Activated B cell treated with CpG ODN at 0.5 μM for 24 hours (primary cell): ENCODE data around the gene MCAT. TPM values are rescaled to one million over a fixed set of nuclear protein-coding genes. Genes with fewer than 3 reads are reported as not detected.
A peak's percentile ranks its signal among the peaks of the same experiment; 100 is the strongest.

ENCODE experiments used
- ATAC-seq: fragments of 200-7000 bp; cut with Tn5 transposase; one replicate; pipeline ENCODE4 v1.10.0; 2021; ENCODE audit warnings: low read depth, mild to moderate bottlenecking, moderate library complexity
- CTCF ChIA-PET: fragments of 350-600 bp; sonication (Branson Sonifier 250); formaldehyde crosslinking; loops from one replicate; lab custom pipeline; 2021; ENCODE audit warnings: antibody characterized with exemption; lab: Charles Lee
- POLR2A ChIA-PET: fragments of 350-600 bp; sonication (Branson Sonifier 250); formaldehyde crosslinking; loops from one replicate; lab custom pipeline; 2021; ENCODE audit warnings: antibody characterized with exemption; lab: Charles Lee
- DNase-seq: peaks from one replicate; pipeline ENCODE4 v3.0.0; 2022
- H3K27ac Mint-ChIP-seq: one replicate; pipeline ENCODE4 v1.8.0; 2020; ENCODE audit warnings: mixed read lengths
- H3K27me3 Mint-ChIP-seq: one replicate; pipeline ENCODE4 v1.8.0; 2021; ENCODE audit warnings: mixed read lengths
- H3K36me3 Mint-ChIP-seq: one replicate; pipeline ENCODE4 v1.8.0; 2021; ENCODE audit warnings: low read depth, mixed read lengths
- H3K4me1 Mint-ChIP-seq: one replicate; pipeline ENCODE4 v1.8.0; 2021; ENCODE audit warnings: mixed read lengths
- H3K4me3 Mint-ChIP-seq: one replicate; pipeline ENCODE4 v1.8.0; 2020; ENCODE audit warnings: mild to moderate bottlenecking, mixed read lengths
- H3K9me3 Mint-ChIP-seq: one replicate; pipeline ENCODE4 v1.8.0; 2020; ENCODE audit warnings: mixed read lengths
- intact Hi-C: fragments of 100-400 bp; cut with micrococcal nuclease; formaldehyde crosslinking; loops from one replicate; pipeline ENCODE4 v1.15.1; 2024
- total RNA-seq: library from RNA; stranded (reverse); gene quantifications from 2 replicates; pipeline ENCODE4 v1.2.3, GENCODE V29; 2022
- TF ChIP-seq, protein P1 (sequence below): fragments of 200-600 bp; IDR thresholded peaks from one replicate; pipeline ENCODE4 v1.8.0; 2022; ENCODE audit warnings: antibody characterized with exemption, mild to moderate bottlenecking

The MCAT gene
- total RNA-seq, 1 donor from 2014 or later: 12.7 TPM

DNA sequence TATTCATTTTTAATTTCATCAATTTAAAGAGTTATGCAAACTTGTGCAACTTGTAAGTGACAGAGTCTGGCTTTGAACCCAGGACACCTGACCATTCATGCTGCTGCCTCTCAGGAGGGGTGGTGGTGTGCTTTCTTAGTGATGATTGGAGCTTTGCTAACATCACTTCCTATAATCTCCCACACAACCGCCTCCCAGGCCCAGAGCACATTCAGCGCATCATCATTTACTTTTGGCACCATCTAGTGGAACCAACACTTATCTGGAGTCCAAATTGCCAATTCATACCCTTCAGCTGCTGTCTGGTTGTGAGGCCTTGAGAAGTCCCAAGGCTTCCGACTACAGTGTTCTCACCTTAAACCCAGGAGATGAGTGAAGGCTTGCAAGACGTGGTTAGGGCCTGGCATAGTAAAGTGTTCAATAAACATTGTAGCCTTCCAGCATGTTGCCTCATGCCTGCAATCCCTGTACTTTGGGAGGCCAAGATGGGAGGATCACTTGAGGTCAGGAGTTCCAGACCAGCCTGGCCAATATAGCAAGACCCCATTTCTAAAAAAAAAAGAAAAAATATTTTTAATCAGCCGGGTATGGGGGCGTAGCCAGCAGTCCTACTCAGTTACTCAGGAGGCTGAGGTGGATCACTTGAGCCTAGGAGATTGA is 52.9 kb downstream of the MCAT start:
- no peaks in the 10 kb centered on the region for H3K36me3 Mint-ChIP-seq
- H3K9me3 Mint-ChIP-seq: no peaks in the 10 kb centered on the region
- ATAC-seq (peak; percentile 21), DNase-seq (no peak)
- CTCF ChIA-PET: interaction anchor here (0.8 to 1.5 kb wide), 3 partner anchors 56 to 468 kb away, joined by 3 to 7 read pairs (median 4); no protein-coding TSS in a partner anchor
- TF ChIP-seq, protein P1, sequence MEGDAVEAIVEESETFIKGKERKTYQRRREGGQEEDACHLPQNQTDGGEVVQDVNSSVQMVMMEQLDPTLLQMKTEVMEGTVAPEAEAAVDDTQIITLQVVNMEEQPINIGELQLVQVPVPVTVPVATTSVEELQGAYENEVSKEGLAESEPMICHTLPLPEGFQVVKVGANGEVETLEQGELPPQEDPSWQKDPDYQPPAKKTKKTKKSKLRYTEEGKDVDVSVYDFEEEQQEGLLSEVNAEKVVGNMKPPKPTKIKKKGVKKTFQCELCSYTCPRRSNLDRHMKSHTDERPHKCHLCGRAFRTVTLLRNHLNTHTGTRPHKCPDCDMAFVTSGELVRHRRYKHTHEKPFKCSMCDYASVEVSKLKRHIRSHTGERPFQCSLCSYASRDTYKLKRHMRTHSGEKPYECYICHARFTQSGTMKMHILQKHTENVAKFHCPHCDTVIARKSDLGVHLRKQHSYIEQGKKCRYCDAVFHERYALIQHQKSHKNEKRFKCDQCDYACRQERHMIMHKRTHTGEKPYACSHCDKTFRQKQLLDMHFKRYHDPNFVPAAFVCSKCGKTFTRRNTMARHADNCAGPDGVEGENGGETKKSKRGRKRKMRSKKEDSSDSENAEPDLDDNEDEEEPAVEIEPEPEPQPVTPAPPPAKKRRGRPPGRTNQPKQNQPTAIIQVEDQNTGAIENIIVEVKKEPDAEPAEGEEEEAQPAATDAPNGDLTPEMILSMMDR: no peak
- H3K4me1 Mint-ChIP-seq: peaks cover 21% of the 10 kb centered on the region
- H3K4me3 Mint-ChIP-seq: peak overlapping the region; percentile 52
- no peaks in the 10 kb centered on the region for H3K27me3 Mint-ChIP-seq
- H3K27ac Mint-ChIP-seq: no peak overlapping the region
- POLR2A ChIA-PET: interaction anchor here (0.6 to 0.7 kb wide), 3 partner anchors 76 to 476 kb away, joined by 4 to 5 read pairs (median 4); partner anchors contain the start of gene POLDIP3
- intact Hi-C loops: loop anchor here (1.0 kb wide), 1 partner anchor 310 kb away; no protein-coding TSS in a partner anchor

DNA sequence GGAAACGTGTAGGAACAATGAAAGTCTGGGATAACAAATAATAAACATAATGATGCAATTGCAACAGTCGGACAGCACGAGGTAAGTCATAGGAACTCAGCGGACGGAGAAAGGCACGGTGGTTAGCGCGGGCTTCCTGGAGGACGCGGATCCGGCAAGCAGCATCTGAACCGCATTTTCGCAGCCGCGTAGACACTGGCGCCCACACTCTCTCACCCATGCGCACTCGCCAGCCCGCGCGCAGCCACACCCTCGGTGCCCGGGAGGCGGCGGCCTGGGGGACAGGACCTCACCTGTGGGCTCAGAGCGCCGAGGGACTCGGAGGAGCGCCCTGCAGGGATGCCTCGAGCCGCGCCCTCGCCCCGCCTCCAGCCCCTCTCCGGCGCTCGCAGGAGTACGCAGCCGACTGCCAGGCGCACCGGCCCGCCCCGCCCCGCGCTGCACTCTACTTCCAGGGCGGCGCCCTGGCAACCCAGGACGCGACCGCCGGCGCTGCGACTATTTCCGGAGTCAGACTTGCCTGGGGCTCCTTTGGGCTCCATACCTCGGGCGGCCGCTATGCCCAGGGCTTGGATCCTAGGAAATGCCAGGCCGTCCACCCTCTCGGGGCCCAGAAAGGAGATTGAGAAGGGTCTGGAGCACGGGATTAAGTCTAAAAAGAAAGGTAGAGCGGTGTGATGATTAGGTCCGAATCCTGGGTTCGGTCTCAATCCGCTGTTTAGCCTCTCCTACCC is 54.0 kb downstream of the MCAT start, which contains the start of gene TTLL1:
Gene TTLL1, minus strand, starts transcription at position 408 of the 734 bp plus-strand sequence. CDS start 13,805 bp downstream, outside the sequence.
- POLR2A ChIA-PET: interaction anchor here (1.0 kb wide), 1 partner anchor 308 kb away, joined by 4 read pairs; no protein-coding TSS in a partner anchor
- Mint-ChIP-seq H3K9me3 (no peaks in the 10 kb centered on the region), H3K36me3 (no peaks in the 10 kb centered on the region)

DNA sequence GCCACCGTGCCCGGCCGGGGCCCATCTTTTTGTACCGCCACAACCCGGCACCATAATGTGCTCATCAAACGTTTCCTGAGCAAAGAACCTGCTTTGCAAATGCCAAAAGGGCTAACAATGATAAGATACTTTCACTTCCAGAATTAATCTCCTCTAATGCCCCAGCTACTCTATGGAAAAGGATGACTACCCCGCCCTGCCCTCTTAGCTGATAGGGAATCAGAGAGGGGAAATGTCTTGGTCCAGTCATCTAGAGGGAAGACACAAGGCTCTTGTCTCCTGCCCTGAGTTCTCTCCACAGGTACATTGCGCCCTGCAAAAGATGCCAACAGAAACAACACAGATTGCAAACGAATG is 54.6 kb downstream of the MCAT start:
- intact Hi-C loops: loop anchor here (2.0 to 5.0 kb wide), 4 partner anchors 22 to 556 kb away; partner anchors contain the start of genes ARFGAP3, BIK and MCAT
- no peak for DNase-seq
- no peak for ATAC-seq
- ChIA-PET POLR2A (interaction anchor here (1.0 kb wide), 2 partner anchors 307 to 474 kb away, joined by 4 read pairs; partner anchors contain the start of gene POLDIP3), CTCF (no interaction called here)
- TF ChIP-seq, protein P1: no peak
- Mint-ChIP-seq H3K9me3 (no peaks in the 10 kb centered on the region), H3K27me3 (no peaks in the 10 kb centered on the region), H3K4me3 (peak overlapping the region; percentile 88), H3K4me1 (peaks cover 18% of the 10 kb centered on the region), H3K36me3 (no peaks in the 10 kb centered on the region), H3K27ac (peak overlapping the region; percentile 56)

More for the DNA sequence above, 54.0 kb downstream of the MCAT start, which contains the start of gene TTLL1:
- CTCF ChIA-PET: no interaction called here
- ATAC-seq (peak; percentile 96), DNase-seq (peak; percentile 83)
- intact Hi-C loops: loop anchor here (1.0 to 5.0 kb wide), 6 partner anchors 22 to 557 kb away; partner anchors contain the start of genes ARFGAP3, BIK, MCAT and PACSIN2
- Mint-ChIP-seq H3K4me1 (peaks cover 21% of the 10 kb centered on the region), H3K27ac (peak within 1 kb of the TSS; percentile 56), H3K4me3 (peak within 1 kb of the TSS; percentile 88), H3K27me3 (no peaks in the 10 kb centered on the region)
- TF ChIP-seq, protein P1: no peak

DNA sequence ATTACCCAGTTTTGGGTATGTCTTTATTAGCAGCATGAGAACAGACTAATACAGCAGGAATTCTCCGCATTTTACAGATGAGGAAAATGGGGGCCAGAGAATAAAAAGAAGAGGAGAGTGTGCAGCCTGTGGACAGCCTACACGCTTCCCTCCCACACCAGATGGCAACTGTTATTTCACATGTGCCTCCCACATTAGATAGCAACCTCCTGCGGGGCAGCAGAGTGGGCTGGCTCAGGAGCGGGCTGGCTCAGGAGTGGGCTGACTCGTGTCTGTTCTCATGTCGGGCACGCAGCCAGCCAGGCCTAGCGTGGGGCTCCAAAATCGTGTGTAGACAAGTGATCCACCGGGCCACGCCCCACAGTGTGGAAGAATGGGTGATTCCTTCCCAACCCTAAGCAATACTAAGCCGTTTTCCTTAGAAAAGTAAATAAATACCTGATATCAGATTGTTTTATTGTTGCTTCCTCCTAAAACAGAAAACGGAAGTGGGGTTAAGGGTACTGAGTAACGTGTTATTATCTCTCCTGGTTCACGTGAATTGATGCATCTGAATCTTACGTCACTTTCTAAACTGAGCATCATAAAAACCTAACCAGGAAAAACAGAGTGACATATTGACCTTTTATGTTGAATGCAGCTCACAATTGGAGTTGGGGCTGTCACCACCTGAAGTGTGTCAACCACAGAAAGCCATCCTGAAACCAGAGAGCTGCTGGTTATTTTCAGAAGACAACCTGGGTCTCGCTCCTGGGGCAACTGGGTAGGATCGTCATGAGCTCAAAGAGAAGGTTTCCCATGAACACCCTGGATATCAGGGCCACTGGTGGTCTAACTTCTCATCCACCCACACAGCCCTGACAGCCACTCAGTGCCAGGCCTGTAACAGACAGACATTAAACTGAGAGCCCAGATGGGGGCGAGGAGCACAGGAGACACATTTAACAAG is 57.3 kb downstream of the MCAT start:
- intact Hi-C loops: loop anchor here (5.0 kb wide), 2 partner anchors 229 to 554 kb away; partner anchors contain the start of gene ARFGAP3
- Mint-ChIP-seq H3K36me3 (no peaks in the 10 kb centered on the region), H3K27me3 (no peaks in the 10 kb centered on the region), H3K27ac (no peak overlapping the region), H3K4me1 (peaks cover 14% of the 10 kb centered on the region), H3K9me3 (no peaks in the 10 kb centered on the region), H3K4me3 (no peak overlapping the region)
- no peak for DNase-seq
- TF ChIP-seq, protein P1: no peak
- POLR2A ChIA-PET: no interaction called here
- CTCF ChIA-PET: no interaction called here
- ATAC-seq: no peak

Other genes with a start within 250 kb of the MCAT start
- gene PACSIN2, start 128.2 kb downstream of the MCAT start, total RNA-seq: 47.5 and 48.9 TPM in 2 replicates
- 1.2 and 1.5 TPM in 2 replicates for gene TTLL1, start 54.0 kb downstream of the MCAT start, total RNA-seq
- gene BIK, start 32.6 kb downstream of the MCAT start, total RNA-seq: 2.6 TPM in 2 replicates
- gene TSPO, start 8.2 kb upstream of the MCAT start, total RNA-seq: 40.9 and 48.2 TPM in 2 replicates
- 30.0 and 31.5 TPM in 2 replicates for gene TTLL12, start 43.7 kb upstream of the MCAT start, total RNA-seq
- 0.12 TPM in 1 of 2 replicates, not detected in the other for gene SCUBE1, start 200.0 kb upstream of the MCAT start, total RNA-seq